GM18526 (cell line): ENCODE results near the gene MTUS2.

Experiments used
- POLR2A ChIP-seq: IDR thresholded peaks from 3 replicates; pipeline ENCODE4 v1.6.1; 2011; ENCODE audit not compliant: insufficient read length; ENCODE audit errors: extremely low read depth

The MTUS2 gene

DNA sequence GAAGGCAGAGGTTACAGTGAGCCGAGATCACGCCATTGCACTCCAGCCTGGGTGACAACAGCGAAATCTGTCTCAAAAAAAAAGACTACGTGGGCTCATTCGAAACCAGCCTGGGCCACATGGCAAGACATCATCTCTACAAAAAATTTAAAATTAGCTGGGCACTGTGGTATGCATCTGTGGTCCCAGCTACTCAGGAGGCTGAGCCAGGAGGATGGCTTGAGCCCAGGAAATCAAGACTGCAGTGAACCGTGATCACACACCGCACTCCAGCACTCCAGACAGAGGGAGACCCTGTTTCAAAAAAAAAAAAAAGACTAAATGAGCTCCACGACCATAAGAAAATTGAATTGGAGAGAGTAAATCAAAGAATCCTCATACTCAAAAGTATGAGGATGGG lies 722.2 kb downstream of the MTUS2 start:
- no peak for TF ChIP-seq POLR2A

DNA sequence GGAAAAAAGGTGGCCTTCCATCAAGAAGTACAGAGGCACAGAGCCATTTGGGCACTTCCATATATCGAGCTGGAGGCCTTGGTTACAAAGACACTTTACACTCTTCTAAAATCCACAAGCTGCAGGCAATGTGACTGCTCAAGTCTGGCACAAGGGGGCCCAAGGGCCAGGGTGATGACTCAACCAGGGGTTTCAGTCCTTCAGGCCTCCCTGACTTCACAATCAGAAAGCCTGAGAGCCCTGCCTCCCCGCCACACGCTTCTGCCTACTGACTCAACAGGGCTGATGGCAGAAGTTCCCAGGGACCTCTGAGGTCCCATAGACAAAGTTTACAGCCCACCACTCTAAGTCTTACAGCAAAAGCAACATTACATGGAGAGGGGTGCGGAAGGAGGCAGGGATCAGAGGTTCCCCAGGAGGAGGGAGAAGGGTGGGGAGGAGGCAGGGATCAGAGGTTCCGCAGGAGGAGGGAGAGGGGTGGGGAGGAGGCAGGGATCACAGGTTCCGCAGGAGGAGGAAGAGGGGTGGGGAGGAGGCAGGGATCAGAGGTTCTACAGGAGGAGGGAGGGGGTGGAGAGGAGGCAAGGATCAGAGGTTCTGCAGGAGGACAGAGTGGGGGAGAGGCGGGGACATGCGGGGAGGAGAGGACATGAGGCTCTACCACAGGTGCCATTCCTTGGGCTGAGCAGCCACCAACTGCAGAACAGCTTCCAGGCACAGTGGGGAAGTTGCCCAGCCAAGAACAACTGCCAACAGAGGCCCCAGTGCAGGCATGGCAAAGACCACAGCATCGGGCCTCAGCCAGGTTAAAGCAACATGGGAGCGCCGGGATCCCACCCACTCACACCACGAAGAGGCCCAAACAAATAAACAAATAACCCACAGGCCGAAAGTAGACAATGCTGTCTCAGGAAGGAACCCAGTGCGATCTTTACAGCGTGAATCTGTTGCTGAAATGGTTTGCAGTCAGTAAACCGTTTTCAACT lies 723.4 kb downstream of the MTUS2 start:
- no peak for TF ChIP-seq POLR2A

DNA sequence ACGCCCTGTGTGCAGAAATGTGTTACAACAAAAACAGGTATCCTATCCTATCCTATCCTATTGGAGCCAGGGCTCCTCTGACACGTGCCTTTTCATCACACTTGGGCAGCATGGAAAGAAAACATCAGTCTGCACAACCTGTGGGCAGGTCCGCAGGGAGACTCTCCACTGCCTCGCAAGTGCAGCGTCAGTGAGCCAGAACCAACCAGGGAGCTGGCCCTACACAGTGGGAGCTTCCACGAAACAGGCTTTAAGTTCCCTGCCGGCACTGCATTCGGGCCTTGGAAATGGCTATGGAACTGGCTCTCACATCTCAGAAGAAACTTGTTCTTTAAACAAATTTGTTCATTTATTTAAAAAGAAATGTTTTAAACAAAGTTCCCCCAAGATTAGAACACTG lies 725.8 kb downstream of the MTUS2 start:
- no peak for TF ChIP-seq POLR2A

DNA sequence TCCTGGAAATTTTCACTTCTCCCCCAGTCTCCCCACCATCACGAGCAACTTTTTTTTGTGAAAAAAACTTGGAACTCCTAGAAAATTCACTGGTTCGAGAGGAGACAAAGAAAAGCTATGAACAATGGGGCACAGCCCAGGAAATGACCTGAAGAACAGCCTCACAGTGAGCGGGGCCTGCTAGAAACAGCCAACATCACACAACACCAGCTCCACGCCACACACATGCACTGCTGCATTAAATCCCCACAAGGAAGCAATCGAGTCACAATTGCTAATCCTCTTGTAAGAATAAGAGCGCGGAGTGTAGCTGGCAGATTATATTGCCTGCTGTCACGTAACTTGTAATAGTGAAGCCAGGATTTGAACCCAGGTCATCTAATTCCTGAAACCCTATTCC lies 726.5 kb downstream of the MTUS2 start:
- TF ChIP-seq POLR2A: no peak

DNA sequence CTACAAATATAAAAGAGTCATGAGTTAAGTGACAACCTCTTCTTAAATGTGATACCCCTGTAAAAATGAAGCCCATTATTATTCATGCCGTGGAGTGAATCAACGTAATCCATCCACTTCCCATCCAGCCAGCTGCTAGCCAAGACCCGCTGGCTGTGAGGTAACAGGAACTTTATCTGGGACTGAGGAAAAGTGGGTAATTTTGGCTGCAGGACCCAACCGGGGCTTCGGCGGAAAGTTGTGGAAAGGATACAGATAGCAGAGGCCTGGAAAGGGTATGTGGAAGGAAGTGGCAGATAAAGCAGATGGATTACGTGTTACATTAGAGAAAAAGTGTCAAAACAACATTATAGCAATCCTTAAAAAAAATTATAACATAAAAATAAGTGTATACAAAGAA lies 727.0 kb downstream of the MTUS2 start:
- no peak for TF ChIP-seq POLR2A

DNA sequence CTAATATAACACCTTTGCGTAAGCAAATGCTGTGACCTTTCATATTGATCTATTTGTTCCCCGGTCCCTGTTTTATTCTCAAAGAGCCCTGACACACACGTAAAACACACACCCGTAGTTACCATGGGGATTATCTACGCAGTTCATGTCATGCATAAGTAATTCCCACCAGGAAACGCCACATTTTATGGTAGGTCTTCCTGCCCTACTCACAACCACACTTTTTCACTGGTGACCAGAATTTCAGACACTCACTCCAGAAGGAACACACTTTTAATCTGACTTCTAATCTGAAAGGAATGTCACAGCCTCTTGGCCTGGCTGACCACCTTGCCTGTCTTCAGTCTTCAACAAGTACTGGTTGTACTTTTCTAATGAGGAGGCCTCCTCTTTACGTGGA lies 728.6 kb downstream of the MTUS2 start:
- TF ChIP-seq POLR2A: no peak

DNA sequence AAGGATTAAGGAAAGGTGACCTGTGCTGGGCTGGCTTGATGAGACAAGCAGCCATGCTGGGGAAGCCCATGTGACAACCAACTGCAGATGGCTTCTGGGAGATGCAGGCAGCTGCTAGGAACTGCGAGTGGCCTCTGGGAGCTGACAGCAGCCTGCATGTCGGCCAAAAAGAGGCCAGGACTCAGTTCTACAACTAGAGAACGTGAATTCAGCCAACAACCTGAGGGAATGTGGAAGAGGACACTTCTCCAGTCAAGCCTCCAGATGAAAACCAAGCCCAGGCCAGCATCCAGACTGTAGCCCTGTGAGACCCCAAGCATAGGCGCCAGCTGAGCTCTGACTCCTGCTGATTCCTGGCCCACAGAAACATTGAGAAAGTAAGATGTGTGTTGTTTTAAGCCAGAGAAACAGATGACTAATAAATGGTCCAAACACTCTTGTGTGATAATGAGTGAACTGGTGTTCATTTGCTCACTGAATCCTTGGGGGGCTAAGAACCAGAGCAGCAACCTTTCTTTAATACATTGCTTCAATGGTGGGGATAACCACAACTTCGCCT lies 730.4 kb downstream of the MTUS2 start:
- TF ChIP-seq POLR2A: no peak

DNA sequence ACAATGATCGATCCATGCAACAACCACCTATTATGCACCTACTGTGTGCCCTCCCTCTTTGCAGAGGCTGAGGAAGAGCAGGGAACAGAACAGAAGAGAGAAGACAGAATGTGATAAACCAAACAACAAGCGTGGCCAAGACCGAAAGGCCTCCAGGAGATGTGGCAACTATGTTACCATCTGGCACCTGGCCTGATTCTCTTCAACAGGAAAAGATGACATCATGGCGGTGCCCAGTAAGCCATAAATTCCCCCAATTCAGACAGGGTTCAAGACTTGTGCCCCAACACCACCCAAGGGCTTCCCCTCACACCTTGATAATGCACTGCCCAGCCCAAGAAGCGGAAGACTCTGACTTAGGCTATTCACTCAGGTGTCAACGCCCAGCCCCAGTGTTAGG lies 731.1 kb downstream of the MTUS2 start:
- no peak for TF ChIP-seq POLR2A
